Small intestine (tissue), 7 donors: Measurements from ENCODE around the gene OPN4. TPM values are rescaled to one million over a fixed set of nuclear protein-coding genes. Genes with fewer than 3 reads are reported as not detected.

ENCODE experiments used
- DNase-seq, 2 donors: peaks; one replicate each; pipeline versions ENCODE4 v3.0.0 to v3.0.0-alpha.2; 2013
- FAIRE-seq: peaks from 2 replicates; lab custom pipeline; 2012; peaks lifted over from hg19 to GRCh38; lab: Jason Lieb, UNC
- H3K27ac ChIP-seq, 3 donors: one replicate each; pipeline ENCODE4 v1.5.1; 2013; ENCODE audit warnings: low read length in 2 of 3, mild to moderate bottlenecking in 2 of 3, control low read depth in 1 of 3, inconsistent platforms in 1 of 3, low read depth in 1 of 3, moderate library complexity in 1 of 3
- H3K27me3 ChIP-seq, 3 donors: one replicate each; pipeline ENCODE4 v1.6.1; 2013; ENCODE audit warnings: low read length in 3 of 3, inconsistent platforms in 1 of 3; ENCODE audit not compliant: control insufficient read depth in 3 of 3, insufficient read depth in 3 of 3
- H3K36me3 ChIP-seq, 3 donors: one replicate each; pipeline ENCODE4 v1.6.1; 2013; ENCODE audit warnings: low read length in 3 of 3, inconsistent platforms in 1 of 3, low read depth in 1 of 3, mild to moderate bottlenecking in 1 of 3, moderate library complexity in 1 of 3; ENCODE audit not compliant: control insufficient read depth in 3 of 3, insufficient read depth in 2 of 3
- H3K4me1 ChIP-seq, 3 donors: one replicate each; pipeline ENCODE4 v1.6.1; 2013; ENCODE audit warnings: low read length in 2 of 3, inconsistent platforms in 1 of 3, low read depth in 1 of 3, mild to moderate bottlenecking in 1 of 3, moderate library complexity in 1 of 3; ENCODE audit not compliant: control insufficient read depth in 3 of 3, insufficient read depth in 2 of 3
- H3K4me3 ChIP-seq, 3 donors: one replicate each; pipeline ENCODE4 v1.5.1; 2013; ENCODE audit warnings: low read length in 3 of 3, control low read depth in 1 of 3, inconsistent platforms in 1 of 3, low read depth in 1 of 3, mild to moderate bottlenecking in 1 of 3, moderate library complexity in 1 of 3
- H3K9me3 ChIP-seq, 2 donors: one replicate each; pipeline ENCODE4 v1.6.1; 2013; ENCODE audit warnings: low read depth in 1 of 2, low read length in 1 of 2; ENCODE audit not compliant: control insufficient read depth in 2 of 2, insufficient read depth in 1 of 2
- WGBS, 3 donors: extraction: QIAGEN DNeasy Blood & Tissue Kit; methylation state at CpG; one replicate each; pipeline ENCODE4 v1.1.7; 2013; 5-methylcytosine and 5-hydroxymethylcytosine counted together
- polyA plus RNA-seq, 4 donors: library from polyadenylated mRNA; stranded (reverse) in 3 of 4; unstranded in 1 of 4; fragments of 200-250 nt in 3 of 4; fragments of 120-200 nt in 1 of 4; gene quantifications; one replicate each; pipeline versions ENCODE4 v1.2.1 to v1.2.3, GENCODE V29; 2013
- donor health status: healthy with polysubstance abuse.
- donor health status: control.
- donor health status: control.
- donor health status: Bipolar disorder and iron deficiency.
- donor health status: healthy.

Gene OPN4
- polyA plus RNA-seq, 4 donors = 0.07 TPM; not detected in 3

DNA sequence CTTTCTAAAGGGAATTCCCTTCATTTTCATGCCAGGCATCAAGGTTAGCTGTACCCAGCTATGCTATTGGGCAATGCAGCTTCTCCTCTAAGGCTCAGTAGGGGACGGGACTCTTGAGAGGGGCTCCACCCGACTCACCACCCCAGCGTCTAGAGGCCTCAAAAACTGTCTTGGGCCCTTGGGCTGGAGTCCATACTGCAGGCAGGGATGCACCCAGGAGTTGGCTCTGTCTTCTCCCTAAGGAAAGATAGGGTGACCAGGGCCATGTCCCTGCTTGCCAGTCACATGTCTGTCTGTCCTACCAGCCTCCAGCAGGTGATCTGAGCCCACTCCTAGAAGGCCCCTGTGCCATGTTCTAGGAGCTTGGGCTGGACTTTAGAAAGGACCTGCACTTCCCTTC, 1.2 kb downstream of the OPN4 start:
- Histone ChIP-seq H3K27me3 (no peaks in the 10 kb centered on the region), H3K36me3 (no peaks in the 10 kb centered on the region), H3K27ac (no peak overlapping the region), H3K4me3 (no peak overlapping the region), H3K4me1 (peaks cover 0 to 4% (median 0%) of the 10 kb centered on the region in 3 donors), H3K9me3 (no peaks in the 10 kb centered on the region)
- 77 to 90% (median 85%) methylated on average over 3 of the region's 3 CpGs for WGBS, 3 donors
- FAIRE-seq (no peak), DNase-seq (no peak)

DNA sequence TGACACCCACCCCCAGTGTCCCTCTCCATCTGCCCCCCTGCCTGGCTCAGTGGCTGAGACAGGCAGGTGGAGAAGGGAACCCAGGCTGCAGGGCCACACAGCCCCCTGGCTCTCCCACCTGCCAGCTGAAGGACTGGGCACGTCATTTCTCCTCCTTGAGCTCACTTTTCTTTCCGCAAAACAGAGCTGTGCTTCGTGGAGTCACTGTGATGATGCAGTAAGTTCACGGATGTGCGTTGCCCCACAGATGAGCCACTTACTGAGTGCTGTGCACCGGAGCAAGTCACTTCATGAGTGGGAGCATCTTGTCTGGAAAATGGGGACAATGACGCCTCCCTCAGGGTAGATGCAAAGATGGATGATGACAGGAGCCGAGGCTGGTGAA, 2.7 kb downstream of the OPN4 start:
- no peak overlapping the region for H3K4me3 ChIP-seq
- DNase-seq (no peak), FAIRE-seq (no peak)
- H3K4me1 ChIP-seq = peaks cover 0 to 4% (median 0%) of the 10 kb centered on the region in 3 donors
- H3K27me3 ChIP-seq = no peaks in the 10 kb centered on the region
- WGBS, 3 donors = 88 to 92% (median 91%) methylated on average over 8 of the region's 8 CpGs
- H3K9me3 ChIP-seq = no peaks in the 10 kb centered on the region
- H3K36me3 ChIP-seq = no peaks in the 10 kb centered on the region
- H3K27ac ChIP-seq = no peak overlapping the region

DNA sequence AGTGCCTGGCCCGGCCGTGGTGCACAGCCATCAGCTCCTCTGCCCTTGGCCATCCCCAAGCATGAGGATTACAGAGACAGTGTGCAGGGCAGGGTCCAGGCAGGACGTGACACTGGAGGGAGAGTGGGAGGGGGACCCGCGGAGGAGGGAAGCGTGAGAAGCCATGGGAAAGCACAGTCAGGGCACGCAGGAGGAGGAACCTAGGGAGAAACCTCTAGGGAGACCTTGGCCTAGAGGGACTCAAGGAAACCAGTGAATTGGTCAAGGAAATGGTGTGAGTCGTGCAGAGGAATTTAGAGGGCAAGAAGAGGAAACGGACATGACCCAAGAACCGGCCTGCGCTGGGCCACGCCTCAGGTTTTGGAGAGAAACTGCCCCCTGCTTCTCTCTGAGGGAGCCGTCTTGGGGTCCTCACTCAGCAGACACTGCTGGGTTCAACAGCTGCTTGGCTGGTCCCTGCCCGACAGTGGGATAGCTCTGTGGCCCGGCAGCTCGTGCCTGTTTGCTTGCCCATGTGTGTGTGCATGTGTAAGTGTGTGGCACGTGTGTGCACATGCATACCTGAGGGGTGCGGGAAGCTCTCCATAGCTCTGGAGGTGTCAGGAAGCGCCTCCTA, 3.2 kb downstream of the OPN4 start:
- no peak for DNase-seq
- no peaks in the 10 kb centered on the region for H3K36me3 ChIP-seq
- no peak overlapping the region for H3K4me3 ChIP-seq
- H3K27ac ChIP-seq = no peak overlapping the region
- no peak for FAIRE-seq
- H3K4me1 ChIP-seq = peaks cover 0 to 3% (median 0%) of the 10 kb centered on the region in 3 donors
- no peaks in the 10 kb centered on the region for H3K9me3 ChIP-seq
- H3K27me3 ChIP-seq = no peaks in the 10 kb centered on the region
- WGBS, 3 donors = 71 to 78% (median 75%) methylated on average over 19 of the region's 19 CpGs

DNA sequence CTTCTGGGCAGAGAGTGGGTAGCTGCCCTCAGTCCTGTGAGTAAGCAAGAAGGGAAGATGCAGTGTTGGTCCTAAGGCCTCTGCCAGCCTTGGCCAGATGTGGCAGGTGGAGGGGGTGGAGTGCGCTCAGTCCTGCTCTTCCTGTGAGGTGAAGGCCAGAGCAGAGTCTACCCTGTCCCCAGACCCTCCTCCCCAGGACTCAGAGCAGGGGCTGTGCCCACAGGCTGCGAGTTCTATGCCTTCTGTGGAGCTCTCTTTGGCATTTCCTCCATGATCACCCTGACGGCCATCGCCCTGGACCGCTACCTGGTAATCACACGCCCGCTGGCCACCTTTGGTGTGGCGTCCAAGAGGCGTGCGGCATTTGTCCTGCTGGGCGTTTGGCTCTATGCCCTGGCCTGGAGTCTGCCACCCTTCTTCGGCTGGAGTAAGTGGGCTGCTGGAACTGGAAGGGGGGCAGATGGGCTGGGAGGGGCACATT, 4.0 kb downstream of the OPN4 start:
- Histone ChIP-seq H3K27me3 (no peaks in the 10 kb centered on the region), H3K9me3 (no peaks in the 10 kb centered on the region), H3K4me3 (no peak overlapping the region), H3K36me3 (no peaks in the 10 kb centered on the region), H3K27ac (no peak overlapping the region), H3K4me1 (no peaks in the 10 kb centered on the region)
- DNase-seq (no peak), FAIRE-seq (no peak)
- 78 to 88% (median 81%) methylated on average over 12 of the region's 12 CpGs for WGBS, 3 donors

DNA sequence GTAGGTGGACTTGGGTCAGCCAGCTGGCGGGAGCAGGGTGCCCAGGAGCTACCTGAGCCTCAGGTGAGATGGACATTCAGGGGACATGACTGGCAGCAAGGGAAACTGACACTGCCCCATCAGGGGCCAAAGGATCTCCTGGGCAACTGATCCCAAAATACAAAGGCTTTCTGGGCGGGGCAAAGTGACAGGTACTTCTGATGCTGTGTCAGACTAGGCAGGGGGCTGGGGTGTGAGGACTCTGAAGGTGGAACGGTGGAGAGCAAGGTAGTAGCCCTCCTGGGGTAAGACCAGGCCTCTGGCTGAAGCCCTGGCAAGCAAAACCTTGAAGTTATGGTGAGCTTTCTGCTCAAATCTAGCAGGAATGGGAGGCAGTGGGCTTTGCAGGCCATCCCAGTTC, 4.4 kb downstream of the OPN4 start:
- no peaks in the 10 kb centered on the region for H3K9me3 ChIP-seq
- no peak for DNase-seq
- no peak overlapping the region for H3K4me3 ChIP-seq
- no peaks in the 10 kb centered on the region for H3K4me1 ChIP-seq
- H3K27me3 ChIP-seq = no peaks in the 10 kb centered on the region
- WGBS, 3 donors = 57 to 65% (median 59%) methylated on average over 3 of the region's 3 CpGs
- no peak overlapping the region for H3K27ac ChIP-seq
- no peak for FAIRE-seq
- no peaks in the 10 kb centered on the region for H3K36me3 ChIP-seq

DNA sequence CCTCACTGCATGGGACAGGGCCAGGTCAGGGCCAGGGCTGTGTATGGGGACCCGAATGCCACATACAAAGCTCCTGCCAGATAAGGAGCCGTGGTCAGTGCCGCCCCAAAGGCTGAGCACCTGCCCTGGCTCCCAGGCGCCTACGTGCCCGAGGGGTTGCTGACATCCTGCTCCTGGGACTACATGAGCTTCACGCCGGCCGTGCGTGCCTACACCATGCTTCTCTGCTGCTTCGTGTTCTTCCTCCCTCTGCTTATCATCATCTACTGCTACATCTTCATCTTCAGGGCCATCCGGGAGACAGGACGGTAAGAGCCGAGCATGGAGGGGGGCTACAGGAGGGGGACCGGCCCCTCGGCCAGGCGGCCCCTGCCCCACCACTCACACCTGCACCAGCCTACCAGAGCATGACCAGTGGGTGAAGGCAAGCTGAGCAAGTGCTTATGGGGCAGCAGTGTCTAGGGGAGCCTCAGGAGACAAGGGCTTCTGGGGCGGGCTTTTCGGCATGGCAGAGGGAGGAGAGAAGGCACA, 4.9 kb downstream of the OPN4 start:
- no peak overlapping the region for H3K4me3 ChIP-seq

DNA sequence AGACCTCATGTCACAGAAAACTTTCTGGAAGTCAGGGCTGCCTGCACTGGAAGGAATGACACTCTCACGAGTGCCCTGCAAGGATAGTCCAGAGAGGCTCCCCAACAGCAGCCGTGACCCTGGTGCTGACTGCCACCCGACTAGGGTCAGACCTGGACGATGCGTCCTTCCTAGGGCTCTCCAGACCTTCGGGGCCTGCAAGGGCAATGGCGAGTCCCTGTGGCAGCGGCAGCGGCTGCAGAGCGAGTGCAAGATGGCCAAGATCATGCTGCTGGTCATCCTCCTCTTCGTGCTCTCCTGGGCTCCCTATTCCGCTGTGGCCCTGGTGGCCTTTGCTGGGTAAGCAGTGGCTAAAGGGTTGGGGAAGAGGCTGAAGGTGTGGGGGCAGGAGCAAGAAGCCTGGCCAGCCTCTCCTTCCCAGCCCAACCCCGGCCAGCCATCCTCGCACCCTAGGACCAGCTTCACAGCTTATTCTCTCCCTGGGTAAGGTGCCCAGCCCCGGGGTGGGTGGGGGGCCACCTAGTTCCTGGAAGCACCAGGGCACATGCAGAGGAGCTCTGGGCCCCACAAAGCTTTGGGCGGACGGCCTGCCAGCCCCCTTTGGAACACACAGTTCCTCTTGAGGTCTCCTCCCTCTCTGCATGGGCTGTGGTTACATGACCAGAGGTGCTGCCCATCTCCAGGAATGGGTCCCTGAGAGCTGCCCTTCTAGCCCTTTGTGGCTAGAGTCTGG, 5.5 kb downstream of the OPN4 start:
- Histone ChIP-seq H3K27ac (no peak overlapping the region), H3K36me3 (no peaks in the 10 kb centered on the region), H3K27me3 (no peaks in the 10 kb centered on the region), H3K4me3 (no peak overlapping the region), H3K9me3 (no peaks in the 10 kb centered on the region), H3K4me1 (peaks cover 0 to 6% (median 0%) of the 10 kb centered on the region in 3 donors)
- WGBS, 3 donors = 87 to 92% (median 90%) methylated on average over 15 to 17 of the region's 17 CpGs
- no peak for FAIRE-seq
- no peak for DNase-seq

More for the DNA sequence above, 4.9 kb downstream of the OPN4 start:
- Histone ChIP-seq H3K27ac (no peak overlapping the region), H3K9me3 (no peaks in the 10 kb centered on the region), H3K27me3 (no peaks in the 10 kb centered on the region), H3K36me3 (no peaks in the 10 kb centered on the region), H3K4me1 (no peaks in the 10 kb centered on the region)
- WGBS, 3 donors = 85 to 89% (median 89%) methylated on average over 17 to 19 of the region's 19 CpGs
- FAIRE-seq = no peak
- no peak for DNase-seq

DNA sequence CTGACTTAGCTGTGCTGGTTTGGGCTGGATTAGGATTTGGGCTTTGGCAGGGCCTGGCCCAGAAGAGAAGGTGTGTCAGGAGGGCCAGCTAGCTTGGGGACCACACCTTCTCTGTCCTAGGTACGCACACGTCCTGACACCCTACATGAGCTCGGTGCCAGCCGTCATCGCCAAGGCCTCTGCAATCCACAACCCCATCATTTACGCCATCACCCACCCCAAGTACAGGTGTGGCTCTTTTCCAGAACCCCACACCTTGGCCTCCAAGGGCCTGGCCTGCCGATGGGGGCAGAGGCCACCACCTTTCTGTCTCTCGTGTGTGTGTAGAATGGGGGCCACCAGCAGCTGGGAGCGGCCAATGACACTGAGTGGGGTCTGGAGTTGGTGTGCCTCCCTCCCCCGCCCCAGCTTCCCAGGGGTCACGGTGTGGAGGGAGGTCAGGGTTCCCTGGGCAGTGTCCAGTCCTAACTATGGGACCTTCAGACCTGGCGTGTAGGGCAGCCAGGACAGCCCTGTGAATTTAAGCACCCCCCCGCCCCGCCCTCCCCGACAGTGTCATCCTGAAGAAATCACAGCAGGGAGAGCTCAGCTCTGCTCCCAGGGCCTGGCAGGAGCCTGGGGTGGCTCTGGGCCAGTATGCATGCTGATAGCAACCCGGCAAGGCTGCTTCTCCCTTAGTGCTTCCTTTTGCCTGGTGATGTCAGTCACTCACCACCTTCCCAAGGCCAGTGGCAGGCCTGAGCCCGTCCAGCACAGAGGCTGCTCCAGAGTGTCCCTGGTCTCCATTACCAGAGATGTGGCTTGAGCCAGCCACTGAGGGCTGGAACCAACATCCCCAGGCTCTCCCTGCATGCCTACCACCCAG, 7.0 kb downstream of the OPN4 start:
- Histone ChIP-seq H3K27me3 (no peaks in the 10 kb centered on the region), H3K36me3 (no peaks in the 10 kb centered on the region), H3K27ac (no peak overlapping the region), H3K9me3 (no peaks in the 10 kb centered on the region), H3K4me3 (no peak overlapping the region), H3K4me1 (peaks cover 0 to 8% (median 0%) of the 10 kb centered on the region in 3 donors)
- DNase-seq (no peak), FAIRE-seq (no peak)
- 77 to 81% (median 81%) methylated on average over 16 to 17 of the region's 17 CpGs for WGBS, 3 donors
